ENCODE measurements around the gene SERPINB7.
A peak's percentile ranks its signal among the peaks of the same experiment; 100 is the strongest.

The SERPINB7 gene

GRCh38 chr18:63843008-63843407, 67.8 kb downstream of the SERPINB7 start:
- no peak overlapping the region for H3K27ac ChIP-seq
- TF ChIP-seq ZFX (IDR thresholded peaks at IDR 0.05) (no peak), CTCF (conservative IDR thresholded peaks at IDR 0.05) (no peak)

GRCh38 chr18:63844254-63844653, 69.0 kb downstream of the SERPINB7 start:
- H3K27ac ChIP-seq: no peak overlapping the region
- no peak for TF ChIP-seq ZFX (IDR thresholded peaks at IDR 0.05)
- peak; percentile 56 for TF ChIP-seq CTCF (conservative IDR thresholded peaks at IDR 0.05)

- H3K27ac ChIP-seq: no peak overlapping the region
- no peak for TF ChIP-seq ZFX (IDR thresholded peaks at IDR 0.05)
- peak; percentile 76 for TF ChIP-seq CTCF (conservative IDR thresholded peaks at IDR 0.05)
Measured at GRCh38 chr18:63848159-63848558, 72.9 kb downstream of the SERPINB7 start.

- H3K27ac ChIP-seq: no peak overlapping the region
- TF ChIP-seq CTCF (conservative IDR thresholded peaks at IDR 0.05) (peak; percentile 65), ZFX (IDR thresholded peaks at IDR 0.05) (no peak)
Measured at GRCh38 chr18:63850020-63850419, 74.8 kb downstream of the SERPINB7 start.

GRCh38 chr18:63850636-63851035, 75.4 kb downstream of the SERPINB7 start:
- TF ChIP-seq ZFX (IDR thresholded peaks at IDR 0.05): no peak
- no peak for TF ChIP-seq CTCF (conservative IDR thresholded peaks at IDR 0.05)
- no peak overlapping the region for H3K27ac ChIP-seq
